Measurements from ENCODE around the gene LUC7L3. TPM values are rescaled to one million over a fixed set of nuclear protein-coding genes. Genes with fewer than 3 reads are reported as not detected.

LUC7L3 gene
- total and polyA plus RNA-seq, 2 of the 13 experiments (the other 11 are each of a cell fraction or from before 2014, with no cell fraction given): 108 to 120 TPM

GRCh38 chr17:50679008-50679544 lies 40.3 kb upstream of the LUC7L3 start (continued):
- TF ChIP-seq, protein P1, sequence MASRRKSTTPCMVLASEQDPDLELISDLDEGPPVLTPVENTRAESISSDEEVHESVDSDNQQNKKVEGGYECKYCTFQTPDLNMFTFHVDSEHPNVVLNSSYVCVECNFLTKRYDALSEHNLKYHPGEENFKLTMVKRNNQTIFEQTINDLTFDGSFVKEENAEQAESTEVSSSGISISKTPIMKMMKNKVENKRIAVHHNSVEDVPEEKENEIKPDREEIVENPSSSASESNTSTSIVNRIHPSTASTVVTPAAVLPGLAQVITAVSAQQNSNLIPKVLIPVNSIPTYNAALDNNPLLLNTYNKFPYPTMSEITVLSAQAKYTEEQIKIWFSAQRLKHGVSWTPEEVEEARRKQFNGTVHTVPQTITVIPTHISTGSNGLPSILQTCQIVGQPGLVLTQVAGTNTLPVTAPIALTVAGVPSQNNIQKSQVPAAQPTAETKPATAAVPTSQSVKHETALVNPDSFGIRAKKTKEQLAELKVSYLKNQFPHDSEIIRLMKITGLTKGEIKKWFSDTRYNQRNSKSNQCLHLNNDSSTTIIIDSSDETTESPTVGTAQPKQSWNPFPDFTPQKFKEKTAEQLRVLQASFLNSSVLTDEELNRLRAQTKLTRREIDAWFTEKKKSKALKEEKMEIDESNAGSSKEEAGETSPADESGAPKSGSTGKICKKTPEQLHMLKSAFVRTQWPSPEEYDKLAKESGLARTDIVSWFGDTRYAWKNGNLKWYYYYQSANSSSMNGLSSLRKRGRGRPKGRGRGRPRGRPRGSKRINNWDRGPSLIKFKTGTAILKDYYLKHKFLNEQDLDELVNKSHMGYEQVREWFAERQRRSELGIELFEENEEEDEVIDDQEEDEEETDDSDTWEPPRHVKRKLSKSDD (CRISPR knock-in tag; IDR thresholded peaks at IDR 0.05; ENCODE audit: low read depth): 0 out of 2 replicates have a peak, but pooled peaks have one; percentile 42
- TF ChIP-seq FOSL2 (CRISPR knock-in tag; IDR thresholded peaks at IDR 0.05) (peak; percentile 34; the same call in 1 of the 2 replicates), ZNF512 (CRISPR knock-in tag; IDR thresholded peaks at IDR 0.05) (no peak), TBX2 (CRISPR knock-in tag; IDR thresholded peaks at IDR 0.05; ENCODE audit: borderline replicate concordance) (peak; percentile 79; the same call in 1 of the 2 replicates), ATF3 (CRISPR knock-in tag; IDR thresholded peaks at IDR 0.05) (no peak), ZNF557 (CRISPR knock-in tag; IDR thresholded peaks at IDR 0.05) (no peak), RAD51 (IDR thresholded peaks at IDR 0.05; ENCODE audit: borderline replicate concordance) (no peak), SOX13 (IDR thresholded peaks at IDR 0.05) (peak; percentile 58; the same call in 1 of the 2 replicates), SOX13 (CRISPR knock-in tag; conservative IDR thresholded peaks at IDR 0.05 in 1 of 2, IDR thresholded peaks at IDR 0.05 in 1 of 2) (peak in 1 of 2 experiments; percentile 84; a peak in 2 of 4 replicates), ZNF687 (CRISPR knock-in tag; IDR thresholded peaks at IDR 0.05) (peak; percentile 43; the same call in 1 of the 2 replicates), ISX (CRISPR knock-in tag; conservative IDR thresholded peaks at IDR 0.05) (no peak), FLYWCH1 (CRISPR knock-in tag; IDR thresholded peaks at IDR 0.05) (0 out of 2 replicates have a peak, but pooled peaks have one; percentile 8)
- TF ChIP-seq, protein P2, sequence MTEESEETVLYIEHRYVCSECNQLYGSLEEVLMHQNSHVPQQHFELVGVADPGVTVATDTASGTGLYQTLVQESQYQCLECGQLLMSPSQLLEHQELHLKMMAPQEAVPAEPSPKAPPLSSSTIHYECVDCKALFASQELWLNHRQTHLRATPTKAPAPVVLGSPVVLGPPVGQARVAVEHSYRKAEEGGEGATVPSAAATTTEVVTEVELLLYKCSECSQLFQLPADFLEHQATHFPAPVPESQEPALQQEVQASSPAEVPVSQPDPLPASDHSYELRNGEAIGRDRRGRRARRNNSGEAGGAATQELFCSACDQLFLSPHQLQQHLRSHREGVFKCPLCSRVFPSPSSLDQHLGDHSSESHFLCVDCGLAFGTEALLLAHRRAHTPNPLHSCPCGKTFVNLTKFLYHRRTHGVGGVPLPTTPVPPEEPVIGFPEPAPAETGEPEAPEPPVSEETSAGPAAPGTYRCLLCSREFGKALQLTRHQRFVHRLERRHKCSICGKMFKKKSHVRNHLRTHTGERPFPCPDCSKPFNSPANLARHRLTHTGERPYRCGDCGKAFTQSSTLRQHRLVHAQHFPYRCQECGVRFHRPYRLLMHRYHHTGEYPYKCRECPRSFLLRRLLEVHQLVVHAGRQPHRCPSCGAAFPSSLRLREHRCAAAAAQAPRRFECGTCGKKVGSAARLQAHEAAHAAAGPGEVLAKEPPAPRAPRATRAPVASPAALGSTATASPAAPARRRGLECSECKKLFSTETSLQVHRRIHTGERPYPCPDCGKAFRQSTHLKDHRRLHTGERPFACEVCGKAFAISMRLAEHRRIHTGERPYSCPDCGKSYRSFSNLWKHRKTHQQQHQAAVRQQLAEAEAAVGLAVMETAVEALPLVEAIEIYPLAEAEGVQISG (CRISPR knock-in tag; IDR thresholded peaks at IDR 0.05): 0 out of 2 replicates have a peak, but pooled peaks have one; percentile 32
- TF ChIP-seq, protein P3, sequence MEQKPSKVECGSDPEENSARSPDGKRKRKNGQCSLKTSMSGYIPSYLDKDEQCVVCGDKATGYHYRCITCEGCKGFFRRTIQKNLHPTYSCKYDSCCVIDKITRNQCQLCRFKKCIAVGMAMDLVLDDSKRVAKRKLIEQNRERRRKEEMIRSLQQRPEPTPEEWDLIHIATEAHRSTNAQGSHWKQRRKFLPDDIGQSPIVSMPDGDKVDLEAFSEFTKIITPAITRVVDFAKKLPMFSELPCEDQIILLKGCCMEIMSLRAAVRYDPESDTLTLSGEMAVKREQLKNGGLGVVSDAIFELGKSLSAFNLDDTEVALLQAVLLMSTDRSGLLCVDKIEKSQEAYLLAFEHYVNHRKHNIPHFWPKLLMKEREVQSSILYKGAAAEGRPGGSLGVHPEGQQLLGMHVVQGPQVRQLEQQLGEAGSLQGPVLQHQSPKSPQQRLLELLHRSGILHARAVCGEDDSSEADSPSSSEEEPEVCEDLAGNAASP (CRISPR knock-in tag; IDR thresholded peaks at IDR 0.05; ENCODE audit: borderline replicate concordance): peak; percentile 41; the same call in 1 of the 2 replicates
